HG03520 (cell line): ENCODE measurements around the gene SURF6.
A peak's percentile ranks its signal among the peaks of the same experiment; 100 is the strongest.
"Not testable (repeated sequence)": the region's sequence is repeated elsewhere in the genome, so short reads cannot be mapped to it uniquely, and the experiment has no call there.

Experiments used
- ATAC-seq: cut with Tn5 transposase; IDR thresholded peaks from one replicate; pipeline ENCODE4 v1.9.1; 2021; ENCODE audit warnings: mild to moderate bottlenecking, moderate library complexity; ENCODE audit not compliant: unreplicated experiment

Gene SURF6

GRCh38 chr9:133335924-133336811, at the start of gene SURF6:
Gene SURF6 (minus strand): TSS chr9:133336188. CDS start chr9:133336132, 56 bp downstream.
- peak; percentile 69 for ATAC-seq

GRCh38 chr9:133385452-133385851, 49.5 kb upstream of the SURF6 start:
- no peak for ATAC-seq

GRCh38 chr9:133384736-133385321, 48.8 kb upstream of the SURF6 start:
- no peak for ATAC-seq

DNA sequence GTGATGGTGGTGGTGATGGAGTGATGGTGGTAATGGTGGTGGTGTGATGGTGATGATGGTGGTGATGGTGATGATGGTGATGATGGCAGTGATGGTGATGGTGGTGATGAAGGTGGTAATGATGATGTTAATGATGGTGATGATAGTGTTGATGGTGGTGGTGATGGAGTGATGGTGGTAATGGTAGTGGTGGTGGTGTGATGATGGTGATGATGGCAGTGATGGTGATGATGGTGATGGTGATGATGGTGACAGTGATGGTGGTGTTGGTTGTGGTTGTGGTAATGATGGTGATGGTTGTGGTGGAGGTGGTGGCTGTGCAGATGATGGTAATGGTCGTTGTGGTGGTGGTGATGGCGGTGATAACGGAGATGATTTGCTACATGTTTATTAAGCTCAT, 47.5 kb upstream of the SURF6 start:
- ATAC-seq = no peak

DNA sequence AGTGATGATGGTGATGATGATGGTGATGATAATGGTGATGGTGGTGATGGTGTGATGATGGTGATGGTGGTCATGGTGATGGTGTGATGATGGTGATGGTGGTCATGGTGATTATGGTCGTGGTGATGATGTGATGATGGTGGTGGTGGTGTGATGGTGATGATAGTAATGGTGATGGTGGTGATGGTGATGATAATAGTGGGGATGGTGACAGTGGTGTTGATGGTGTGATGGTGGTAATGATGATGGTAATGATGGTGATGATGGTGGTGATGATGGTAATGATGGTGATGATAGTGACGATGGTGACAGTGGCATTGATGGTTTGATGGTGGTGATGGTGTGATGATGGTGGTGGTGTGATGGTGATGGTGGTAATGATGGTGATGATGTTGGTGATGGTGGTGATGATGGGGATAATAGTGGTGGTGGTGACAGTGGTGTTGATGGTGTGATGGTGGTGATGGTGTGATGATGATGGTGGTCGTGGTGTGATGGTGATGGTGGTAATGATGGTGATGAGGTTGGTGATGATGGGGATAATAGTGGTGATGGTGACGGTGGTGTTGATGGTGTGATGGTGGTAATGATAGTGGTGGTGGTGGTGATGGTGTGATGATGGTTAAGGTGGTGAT, 46.6 kb upstream of the SURF6 start:
- no peak for ATAC-seq

DNA sequence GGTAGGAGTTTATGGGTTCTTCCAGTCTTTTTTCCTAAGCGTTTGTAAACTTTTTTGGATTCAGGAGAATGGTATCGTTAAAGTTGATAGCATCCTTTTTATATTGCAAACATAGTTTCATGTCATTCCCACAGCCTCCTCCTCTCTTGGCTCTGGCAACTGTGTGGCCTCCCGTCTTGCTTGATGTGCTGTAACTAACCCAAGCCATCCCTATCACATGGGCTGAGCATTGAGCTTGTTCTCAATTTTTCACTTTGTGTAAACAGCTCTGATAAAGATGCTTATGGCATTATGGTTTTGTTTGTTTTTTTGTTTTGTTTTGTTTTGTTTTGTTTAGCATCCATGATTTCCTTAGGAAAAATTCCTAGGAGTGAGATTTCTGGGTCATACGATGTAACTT, 44.7 kb upstream of the SURF6 start:
- no peak for ATAC-seq

DNA sequence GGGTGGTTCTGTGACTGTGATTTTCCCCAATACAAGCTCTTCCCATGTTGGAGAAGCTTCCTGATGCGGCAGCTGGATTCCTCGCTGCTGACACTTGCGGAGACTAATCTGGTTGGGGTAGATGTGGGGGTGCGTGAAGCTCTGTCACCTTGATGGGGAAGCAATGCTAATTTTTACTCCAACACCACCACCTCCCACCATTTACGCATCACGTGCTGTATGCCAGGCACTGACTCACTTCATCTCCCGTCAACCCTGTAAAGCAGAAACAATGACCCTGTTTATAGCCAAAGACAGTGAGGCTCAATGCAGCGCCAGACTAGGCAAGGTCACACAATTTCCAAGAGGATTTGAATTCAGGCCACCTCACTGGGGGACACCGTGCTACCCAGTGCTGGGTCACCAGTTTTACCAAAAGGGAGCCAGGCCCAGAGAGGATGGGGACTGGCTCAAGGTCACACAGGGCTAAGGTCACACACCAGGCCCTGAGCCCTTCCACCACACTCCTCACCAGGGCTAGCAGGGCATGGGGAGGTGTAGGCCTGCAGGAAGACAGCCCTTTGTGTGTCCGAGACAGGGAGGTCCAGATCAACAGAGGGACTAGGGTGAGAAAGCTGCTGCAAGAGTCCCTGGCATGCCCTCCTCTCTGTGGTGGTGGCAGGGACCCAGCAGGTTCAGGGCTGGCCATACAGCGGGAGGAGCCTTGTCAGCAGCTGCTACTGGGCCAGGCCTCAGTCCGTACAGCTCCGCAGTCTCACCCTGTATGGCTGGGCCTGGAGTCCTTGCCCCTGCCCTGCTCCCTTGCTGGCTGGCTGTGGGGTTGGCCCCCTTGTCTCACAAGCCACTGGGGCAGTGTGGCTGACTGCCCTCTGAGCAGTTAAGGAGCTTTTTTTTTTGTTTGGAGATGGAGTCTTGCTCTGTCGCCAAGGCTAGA, 43.4 kb upstream of the SURF6 start:
- no peak for ATAC-seq

- ATAC-seq = no peak
Measured at GRCh38 chr9:133378408-133378962, 42.5 kb upstream of the SURF6 start.

DNA sequence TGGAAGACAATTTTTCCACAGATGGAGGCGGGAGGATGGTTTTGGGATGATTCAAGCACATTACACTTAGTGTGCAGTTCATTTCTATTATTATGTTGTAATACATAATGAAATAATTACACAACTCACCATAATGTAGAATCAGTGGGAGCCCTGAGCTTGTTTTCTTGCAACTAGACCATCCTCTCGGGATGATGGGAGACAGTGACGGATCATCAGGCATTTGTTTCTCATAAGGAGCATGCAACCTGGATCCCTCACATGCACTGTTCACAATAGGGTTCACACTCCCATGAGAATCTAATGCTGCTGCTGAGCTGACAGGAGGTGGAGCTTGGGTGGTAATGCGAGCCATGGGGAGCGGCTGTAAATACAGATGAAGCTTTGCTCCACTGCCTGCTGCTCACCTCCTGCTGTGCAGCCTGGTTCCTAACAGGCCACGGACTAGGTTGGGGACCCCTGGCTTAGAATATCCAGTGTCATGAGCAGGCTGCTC, 41.8 kb upstream of the SURF6 start:
- no peak for ATAC-seq

GRCh38 chr9:133377280-133377679, 41.3 kb upstream of the SURF6 start:
- ATAC-seq = not testable (repeated sequence)

DNA sequence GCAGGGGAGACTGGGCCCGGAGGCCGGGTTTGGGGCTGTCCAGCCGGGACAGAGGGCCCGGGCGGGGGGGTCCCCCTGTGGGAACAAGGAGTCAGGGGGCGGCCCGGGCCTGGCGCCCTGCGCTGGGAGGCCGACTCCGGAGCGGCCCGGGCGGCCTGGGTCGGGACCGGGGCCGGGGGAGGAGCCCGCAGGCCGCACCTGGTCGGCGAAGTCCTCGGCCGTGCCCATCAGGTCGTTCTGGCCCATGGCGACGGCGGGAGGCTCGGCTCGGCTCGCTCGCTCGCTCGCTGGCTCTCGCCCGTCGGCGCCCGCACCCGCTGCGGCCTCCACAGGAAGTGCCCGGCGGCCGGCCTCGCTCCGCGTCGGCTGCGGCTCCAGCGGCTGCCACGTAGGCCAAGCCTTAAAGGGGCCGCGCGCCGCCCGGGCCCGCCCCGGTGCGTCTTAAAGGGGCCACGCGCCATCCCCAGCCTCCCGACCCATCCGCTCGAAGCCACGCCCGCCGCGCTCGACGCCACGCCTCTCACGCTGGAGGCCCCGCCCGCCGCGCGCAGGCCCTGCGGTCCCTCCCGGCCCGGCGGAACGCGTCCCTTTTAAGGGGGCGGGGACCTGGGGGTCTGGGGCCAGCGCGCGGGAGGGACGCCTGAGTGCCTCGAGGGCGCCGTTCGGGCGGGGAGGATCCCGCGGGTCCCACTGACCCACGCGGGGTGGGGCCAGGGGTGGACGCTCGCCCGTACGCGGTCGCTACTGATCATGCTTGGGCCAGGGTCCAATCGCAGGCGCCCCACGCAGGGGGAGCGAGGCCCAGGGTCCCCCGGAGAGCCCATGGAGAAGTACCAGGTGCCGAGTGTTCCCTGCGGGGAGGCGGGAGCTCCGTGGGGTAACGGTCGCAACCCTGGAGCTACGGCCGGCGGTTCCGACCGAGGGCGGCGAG, 40.0 kb upstream of the SURF6 start, which contains the start of the genes STKLD1 and SURF4:
Gene STKLD1, plus strand, starts transcription at position 643 of the 931 bp plus-strand sequence. Its CDS starts 108 bp downstream, at position 751.
Gene SURF4, minus strand, starts transcription at position 337 of the 931 bp plus-strand sequence. Its CDS starts 91 bp downstream, at position 246.
- ATAC-seq = peak; percentile 84

DNA sequence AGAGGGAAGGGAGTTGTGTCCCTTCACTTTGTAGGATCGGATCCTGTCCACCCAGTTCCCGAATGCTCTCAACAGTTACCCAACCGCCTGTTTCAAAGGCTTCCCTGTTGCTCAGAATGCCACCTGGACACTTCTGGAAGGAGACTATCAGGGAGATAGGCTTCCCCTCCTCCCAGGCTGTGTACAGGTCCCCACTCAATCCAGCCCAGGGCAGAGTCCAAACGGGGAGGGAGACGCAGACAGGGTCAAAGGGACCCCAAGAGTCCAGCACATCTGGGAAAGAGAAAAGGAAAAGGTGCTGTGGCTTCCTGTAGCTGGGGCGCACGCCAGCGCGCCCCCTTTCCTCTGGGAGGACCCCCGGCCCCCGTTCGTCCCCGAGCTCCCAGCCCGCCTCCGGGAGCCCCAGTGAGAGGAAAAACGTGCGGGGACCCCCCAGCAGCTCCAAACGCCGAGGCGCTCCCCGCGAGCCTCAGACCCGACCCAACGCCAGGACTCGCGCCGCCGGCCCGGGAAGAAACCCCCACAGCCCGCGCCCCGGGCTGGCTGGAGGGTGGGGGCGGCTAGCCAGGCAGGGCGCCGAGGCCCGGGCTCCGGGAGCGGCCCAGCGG, 39.2 kb upstream of the SURF6 start:
- peak; percentile 18 for ATAC-seq

- no peak for ATAC-seq
Measured at GRCh38 chr9:133374612-133375115, 38.7 kb upstream of the SURF6 start.

GRCh38 chr9:133372144-133372543, 36.2 kb upstream of the SURF6 start:
- ATAC-seq = no peak

DNA sequence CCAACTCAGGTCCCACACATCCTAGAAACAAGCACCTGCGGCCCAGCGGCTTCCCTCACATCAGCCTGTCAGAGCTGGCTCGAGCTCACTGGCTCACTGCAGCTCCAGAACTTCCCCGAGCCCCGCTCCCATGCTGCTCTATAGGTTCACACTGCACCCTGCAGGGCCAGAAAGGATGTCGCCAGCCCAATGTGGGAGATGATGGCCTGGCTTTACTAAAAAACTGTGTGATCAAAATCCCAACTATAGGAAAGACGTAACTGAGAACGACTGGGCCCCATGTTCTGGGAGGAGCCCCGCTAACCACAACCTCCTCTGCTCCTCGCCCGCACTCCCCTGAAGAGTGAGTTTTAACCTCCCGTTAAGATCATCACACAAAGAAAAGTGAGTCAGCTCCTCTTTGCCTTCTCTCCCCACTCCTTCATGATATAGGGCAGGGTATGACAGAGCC, 35.3 kb upstream of the SURF6 start:
- no peak for ATAC-seq

- no peak for ATAC-seq
Measured at GRCh38 chr9:133370685-133371084, 34.7 kb upstream of the SURF6 start.

DNA sequence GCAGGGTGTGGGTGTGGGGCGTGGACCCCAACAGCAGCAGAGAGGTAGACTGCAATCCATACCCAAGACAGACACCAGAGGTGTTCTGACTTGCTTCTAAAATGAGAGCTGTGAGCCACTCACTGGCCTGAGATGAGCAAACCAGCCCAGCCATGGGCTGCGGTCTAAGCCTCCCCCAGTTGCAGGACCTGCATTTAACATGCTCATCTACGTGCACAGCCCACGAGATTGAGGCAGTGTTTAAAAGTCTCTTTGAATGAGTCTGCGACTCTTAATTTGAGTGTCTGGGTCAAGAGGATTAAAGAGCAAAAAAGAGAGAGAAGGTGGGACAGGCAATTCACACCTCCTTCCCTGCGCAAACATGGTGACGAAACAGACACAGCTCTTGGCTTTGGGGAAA, 33.9 kb upstream of the SURF6 start:
- ATAC-seq = no peak

DNA sequence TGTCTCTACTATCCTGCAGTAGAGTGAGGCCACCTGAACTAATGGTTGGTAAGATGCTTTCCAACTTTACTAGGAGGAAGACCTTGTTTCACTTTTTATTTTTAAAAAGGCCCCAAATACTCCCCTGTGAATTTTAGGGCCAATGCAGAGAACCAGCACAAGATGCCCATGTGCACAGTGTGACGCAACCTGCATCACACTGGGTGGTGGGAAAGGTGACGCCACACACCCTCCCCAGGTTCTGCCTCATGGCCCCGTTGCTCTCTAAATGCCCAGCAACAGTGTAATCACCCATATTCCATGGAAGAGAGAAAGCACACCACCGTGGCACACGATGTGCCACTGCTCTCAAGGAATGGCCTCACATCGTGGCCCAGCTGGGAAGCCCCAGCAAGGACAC, 33.4 kb upstream of the SURF6 start:
- ATAC-seq = no peak
